Glomerular endothelial cell (primary cell): ENCODE results near the gene SLC35B2. TPM values are rescaled to one million over a fixed set of nuclear protein-coding genes. Genes with fewer than 3 reads are reported as not detected.

ENCODE experiments used
- DNase-seq: peaks from one replicate; pipeline ENCODE4 v3.0.0-alpha.2; 2011; ENCODE audit warnings: low read depth, low spot score; ENCODE audit errors: extremely low read depth
- total RNA-seq: library from RNA; depleted of rRNA; stranded (reverse); fragments of >200 nt; gene quantifications from 2 replicates; pipeline ENCODE4 v1.2.3, GENCODE V29; 2015

Gene SLC35B2
- total RNA-seq, 1 donor from 2014 or later, result 56.6 TPM

DNA sequence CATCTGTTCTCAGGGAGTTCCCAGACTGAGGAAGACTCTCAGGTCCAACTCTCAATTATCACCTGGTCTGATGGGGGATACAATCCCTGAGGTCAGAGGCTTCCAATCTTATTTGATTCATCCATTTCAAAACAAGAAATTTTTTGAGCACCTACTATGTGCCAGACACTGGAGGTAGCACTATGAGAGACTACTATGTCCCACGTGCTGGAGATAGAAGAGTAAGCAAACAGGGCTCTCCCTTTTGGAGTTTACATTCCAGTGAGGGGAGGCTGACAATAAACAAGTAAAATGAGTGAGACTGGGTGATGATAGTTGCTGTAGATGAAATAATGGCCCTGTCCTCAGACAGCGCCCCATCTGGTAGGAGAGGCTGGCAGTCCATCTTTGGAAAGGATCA, 29.4 kb upstream of the SLC35B2 start:
- no peak for DNase-seq

DNA sequence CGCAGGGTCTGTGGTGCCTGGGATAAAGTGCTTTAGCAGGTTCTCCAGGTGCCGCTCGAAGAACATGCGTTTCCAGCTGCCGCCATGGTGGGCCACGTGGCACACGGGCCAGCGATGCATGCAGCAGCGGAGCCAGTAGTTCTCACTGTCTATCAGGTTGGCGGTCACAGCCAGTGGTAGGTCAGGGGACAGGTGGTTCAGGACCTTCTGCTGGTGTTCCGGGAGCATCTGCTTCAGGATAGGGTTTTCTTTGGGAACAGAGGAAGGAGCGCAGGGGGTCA, 28.9 kb upstream of the SLC35B2 start:
- DNase-seq, result no peak

DNA sequence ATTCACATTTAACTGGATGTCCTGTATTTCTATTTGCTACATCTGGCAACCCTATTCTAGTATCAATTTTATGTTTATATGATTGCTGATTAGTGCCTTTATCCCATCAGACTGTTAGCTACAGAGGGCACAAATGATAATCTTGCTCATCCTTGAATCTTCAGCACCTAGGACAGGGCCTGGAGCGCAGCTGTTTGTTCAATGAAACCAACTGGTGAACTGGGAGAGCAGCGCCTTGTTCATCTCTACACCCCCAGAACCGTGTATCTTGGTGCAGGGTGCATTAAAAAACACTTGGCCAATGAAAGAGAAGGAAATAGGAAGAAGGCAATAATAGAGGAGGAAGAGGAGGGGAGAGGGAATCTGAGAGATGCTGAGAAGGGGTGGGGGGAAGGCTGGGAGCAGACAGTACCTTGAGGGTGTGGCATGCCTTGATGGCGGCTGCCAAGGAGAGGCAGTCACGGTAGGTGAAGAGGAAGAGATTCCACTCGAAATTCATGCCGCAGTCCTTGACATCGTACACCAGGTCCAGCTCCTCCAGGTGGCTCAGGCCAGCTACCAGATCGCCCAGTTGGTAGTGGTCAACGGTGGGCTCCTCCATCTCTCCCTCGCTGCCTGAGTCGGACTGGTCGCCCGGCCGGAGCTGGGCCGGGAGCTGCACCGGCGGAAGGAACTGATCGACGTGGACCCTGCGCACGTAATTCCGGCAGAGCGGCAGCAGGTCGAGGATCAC, 28.4 kb upstream of the SLC35B2 start:
- DNase-seq, result no peak

DNA sequence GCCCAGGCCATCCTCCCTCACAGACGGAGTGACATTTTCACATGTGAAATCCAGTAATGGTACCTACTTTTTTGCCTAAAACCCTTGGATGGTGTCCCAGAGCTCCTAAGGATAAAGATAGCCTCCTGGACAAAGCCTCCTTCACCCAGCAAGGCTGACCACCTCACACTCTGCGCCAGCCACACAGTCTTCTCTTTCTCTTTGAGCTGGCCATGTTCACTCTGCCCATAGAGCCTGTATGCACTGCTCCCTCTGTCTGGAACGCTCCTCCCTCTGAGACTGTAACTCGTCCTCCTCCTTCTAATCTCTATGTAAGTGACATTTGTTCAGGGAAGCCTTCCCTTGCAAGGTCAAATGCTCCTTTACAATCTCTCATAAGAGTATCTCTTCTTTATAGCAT, 27.5 kb upstream of the SLC35B2 start:
- DNase-seq, result no peak

DNA sequence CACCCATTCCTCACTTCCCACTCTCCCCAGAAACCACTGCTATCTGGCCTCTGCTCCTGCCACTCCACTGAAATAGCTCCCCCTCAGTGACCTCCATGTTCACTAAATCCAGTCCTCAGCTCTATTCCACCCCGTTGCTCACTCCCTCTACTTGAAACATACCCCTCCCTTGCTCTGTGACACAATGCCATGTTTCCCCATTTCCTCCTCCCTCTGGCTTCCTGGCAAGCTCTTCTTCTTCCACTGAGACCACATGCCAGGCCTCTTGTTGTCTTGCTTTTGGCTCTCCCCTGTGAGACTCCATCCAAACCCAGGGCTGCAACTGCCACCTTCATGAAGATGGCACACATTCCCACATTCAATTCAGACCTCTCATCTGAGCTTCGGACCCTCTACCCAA, 26.8 kb upstream of the SLC35B2 start:
- DNase-seq, result no peak

DNA sequence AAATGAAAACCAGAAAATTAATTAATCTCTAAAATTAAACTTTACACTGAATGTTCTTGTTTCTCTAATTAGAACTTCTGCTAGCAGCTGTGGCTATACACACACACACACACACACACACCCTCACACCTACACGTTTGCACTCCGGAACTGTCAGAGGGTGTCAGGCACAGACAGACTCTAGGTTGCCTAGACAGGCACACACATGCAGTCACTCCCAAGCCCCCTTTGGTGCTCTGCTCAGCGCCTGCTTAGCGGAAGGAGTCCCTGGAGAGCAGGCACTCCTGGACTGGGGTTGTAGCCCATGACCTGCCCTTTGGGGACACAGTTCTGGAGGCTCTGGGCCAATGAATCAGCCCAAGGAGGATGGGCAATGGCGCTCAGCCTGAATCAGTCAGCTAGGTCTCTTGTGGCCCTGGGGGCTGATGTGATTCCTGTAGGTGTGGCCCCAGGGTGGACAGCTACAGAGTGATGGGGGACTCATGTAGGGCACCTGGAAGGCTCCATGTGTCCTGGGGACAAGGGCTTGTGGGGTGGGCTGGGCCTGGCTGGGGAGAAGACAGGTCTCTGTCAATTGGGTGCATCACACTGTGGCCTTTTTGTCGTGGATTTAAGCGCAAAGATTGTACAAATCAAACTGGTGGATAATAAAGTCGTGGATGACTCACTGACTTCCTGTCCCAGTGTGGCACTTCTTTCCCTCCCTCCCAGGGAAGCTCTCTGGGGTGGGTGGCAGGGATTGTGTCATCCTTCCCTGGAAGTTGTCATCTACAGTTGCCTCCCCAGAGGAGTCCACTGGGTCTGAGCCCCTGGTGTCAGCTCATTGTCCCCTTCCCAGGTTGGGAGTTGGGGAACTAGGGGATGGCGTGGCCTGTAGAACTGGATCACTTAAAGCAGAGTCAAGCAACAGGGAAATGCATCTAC, 21.7 kb upstream of the SLC35B2 start:
- no peak for DNase-seq

DNA sequence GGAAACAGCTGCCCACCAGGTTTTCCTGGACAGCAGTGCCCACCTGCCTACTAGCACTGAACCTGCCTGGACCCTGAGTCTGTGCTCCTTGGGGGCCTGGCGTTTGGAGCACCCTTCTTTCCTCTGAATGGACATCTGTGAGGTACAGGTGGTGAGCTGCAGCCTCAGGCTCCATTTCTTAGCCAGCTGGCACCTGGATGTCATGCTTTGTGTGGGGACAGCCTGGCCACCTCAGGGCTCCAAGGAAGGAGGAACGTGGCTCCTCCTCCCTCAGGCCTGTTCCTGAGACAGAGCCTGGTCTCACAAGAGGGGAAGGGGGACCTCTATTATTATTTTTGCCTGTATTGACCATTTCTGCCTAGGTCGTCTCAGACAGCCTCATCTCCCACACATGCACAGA, 21.0 kb upstream of the SLC35B2 start:
- no peak for DNase-seq

DNA sequence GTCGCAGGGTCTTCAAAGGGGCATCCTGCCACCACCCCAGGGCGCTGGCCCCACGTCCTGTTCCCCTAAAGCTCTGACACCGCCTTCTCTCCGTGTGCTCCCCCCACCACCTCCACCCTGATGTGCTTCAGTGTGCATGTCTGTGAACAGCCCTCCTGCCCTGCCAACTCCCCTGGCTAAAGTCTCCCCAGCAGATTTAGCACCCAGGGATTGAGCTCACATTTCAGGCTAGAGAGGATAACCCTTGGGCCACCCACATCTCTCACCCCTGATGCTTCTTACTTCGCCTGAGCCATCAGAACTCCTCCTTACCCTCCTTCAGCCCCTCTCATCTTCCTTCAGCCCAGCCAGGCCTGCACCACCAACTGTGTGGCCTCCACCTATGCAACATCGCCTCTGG, 20.4 kb upstream of the SLC35B2 start:
- DNase-seq, result no peak

DNA sequence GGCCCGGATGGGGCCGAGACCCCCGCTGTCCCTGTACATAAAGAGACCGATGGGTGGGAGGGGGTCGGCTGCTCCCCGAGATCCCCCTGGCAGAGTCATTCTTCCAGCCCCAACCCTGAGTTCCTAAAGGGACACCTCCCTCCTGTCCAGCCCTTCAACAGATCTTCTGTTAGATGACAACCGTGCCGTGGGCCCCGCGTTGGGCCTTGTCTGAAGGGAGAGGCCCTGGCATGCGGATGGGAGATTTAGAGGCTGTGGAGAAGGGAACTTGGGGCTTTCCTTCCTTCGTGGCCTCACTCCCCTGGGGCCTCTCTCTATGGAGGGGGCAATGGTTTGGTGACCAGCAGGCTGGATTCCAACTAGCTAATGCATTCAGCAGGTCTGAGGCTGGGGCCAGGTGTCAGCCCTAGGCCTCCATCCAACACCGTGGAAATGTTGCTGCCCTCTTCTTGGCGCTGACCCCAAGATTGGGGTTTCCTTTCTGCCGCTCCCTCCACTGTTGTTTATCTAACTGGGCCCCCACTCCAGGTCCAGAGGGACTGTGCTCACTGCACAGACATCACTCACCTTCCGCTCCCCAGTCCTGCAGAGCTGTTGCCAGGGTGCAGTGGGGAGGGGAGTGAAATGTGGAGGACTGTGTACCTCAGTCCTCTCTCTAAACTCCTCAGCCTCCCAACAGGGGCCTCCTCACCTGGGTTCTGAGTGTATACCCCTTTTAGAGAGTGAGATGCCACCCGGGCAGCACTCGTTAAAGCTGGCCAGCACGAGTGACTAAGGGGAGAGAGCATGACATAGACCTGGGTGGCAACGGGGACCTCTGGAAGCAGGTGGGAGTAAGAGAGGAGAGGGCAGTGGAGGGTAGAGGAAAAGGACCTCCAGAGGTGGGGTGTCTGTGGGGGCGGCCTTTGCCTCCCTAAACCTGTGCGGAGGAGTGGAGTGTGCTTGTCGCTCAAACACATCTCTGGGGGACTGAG, 19.6 kb upstream of the SLC35B2 start:
- DNase-seq, result no peak

DNA sequence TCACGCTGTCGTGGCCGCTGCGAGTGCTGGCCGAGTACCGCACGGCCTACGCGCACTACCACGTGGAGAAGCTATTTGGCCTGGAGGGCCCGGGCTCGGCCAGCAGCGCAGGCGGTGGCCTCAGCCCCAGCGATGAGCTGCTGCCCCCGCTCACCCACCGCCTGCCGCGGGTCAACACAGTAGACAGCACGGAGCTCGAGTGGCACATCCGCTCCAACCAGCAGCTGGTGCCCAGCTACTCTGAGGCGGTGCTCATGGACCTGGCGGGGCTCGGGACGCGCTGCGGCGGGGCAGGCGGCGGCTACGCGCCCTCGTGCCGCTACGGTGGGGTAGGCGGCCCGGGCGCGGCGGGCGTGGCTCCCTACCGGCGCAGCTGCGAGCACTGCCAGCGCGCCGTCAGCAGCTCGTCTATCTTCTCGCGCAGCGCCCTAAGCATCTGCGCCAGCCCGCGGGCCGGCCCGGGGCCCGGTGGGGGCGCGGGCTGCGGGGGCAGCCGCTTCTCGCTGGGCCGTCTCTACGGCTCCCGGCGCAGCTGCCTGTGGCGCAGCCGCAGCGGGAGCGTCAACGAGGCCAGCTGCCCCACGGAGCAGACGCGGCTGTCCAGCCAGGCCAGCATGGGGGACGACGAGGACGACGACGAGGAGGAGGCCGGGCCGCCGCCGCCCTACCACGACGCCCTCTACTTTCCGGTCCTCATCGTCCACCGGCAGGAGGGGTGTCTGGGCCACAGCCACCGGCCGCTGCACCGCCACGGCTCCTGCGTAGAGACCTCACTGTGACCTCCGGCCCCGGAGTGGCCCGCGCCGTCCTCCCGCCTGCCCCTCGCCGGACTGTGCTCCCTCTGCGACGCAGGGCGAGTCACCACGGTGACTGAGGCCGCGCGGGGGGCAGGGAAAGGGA, 18.7 kb upstream of the SLC35B2 start:
- no peak for DNase-seq

DNA sequence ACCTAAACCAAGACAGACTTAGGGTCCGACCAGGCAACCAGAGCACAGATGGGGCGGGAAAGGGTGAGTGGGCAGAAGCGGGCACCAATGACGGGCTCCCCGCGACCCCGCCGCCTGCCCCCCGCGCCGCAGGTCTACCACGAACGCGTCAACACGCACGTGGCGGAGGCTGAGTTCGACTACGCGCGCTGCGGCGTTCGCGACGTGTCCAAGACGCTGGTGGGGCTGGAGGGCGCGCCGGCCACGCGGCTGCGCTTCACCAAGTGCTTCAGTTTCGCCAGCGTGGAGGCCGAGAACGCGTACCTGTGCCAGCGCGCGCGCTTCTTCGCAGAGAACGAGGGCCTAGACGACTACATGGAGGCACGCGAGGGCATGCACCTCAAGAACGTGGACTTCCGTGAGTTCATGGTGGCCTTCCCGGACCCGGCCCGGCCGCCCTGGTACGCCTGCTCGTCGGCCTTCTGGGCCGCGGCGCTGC, 18.0 kb upstream of the SLC35B2 start:
- DNase-seq, result no peak

DNA sequence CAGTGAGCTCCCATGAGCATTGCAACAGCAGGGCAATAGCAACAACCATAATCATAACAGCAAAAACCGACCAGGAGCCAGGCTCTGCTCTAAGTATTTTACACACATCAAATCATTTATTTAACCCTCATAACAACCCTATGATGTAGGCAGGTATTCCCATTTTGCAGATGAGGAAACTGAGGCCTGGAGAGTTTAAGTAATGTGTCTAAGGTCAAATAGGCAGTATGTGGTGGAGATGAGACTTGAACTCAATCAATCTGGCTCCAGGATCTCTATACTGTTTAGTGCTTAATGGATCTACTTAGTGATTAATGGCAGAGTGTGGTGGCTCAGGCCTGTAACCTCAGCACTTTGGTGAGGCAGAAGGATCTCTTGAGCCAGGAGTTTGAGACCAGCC, 16.3 kb upstream of the SLC35B2 start:
- no peak for DNase-seq

DNA sequence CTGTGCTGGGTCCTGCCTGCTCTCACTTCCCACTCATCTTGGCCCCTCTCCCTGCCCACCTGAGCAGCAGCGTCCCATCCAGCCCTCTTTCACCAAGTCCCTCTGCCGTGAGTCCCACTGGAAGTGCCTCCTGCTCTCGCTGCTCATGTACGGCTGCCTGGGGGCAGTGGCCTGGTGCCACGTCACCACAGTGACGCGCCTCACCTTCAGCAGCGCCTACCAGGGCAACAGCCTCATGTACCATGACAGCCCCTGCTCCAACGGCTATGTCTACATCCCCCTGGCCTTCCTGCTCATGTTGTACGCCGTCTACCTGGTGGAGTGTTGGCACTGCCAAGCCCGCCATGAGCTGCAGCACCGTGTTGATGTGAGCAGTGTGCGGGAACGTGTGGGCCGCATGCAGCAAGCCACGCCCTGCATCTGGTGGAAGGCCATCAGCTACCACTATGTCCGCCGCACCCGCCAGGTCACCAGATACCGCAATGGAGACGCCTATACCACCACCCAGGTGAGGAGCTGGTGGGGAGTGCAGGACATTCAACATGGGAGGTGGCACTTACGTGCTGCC, 15.8 kb upstream of the SLC35B2 start:
- no peak for DNase-seq

DNA sequence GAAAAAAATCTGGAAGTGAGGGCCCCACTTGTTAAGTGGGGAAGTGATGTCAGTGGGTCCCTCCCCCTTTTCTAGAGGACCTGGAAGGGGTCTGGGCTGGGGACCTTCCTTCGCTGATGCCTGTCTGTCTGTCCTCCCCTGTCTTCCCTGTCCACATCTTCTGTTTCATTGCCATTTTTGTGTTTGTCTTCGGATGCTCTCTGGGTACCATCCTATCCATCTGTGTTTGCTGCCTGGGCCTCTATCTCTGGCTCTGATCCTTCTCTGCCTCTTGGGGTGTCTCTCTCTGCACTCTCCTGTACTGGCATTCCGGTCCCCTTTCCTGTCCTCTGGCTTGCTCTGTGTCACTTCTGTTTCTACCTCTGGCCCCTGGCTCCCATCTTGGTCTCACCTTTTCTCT, 15.2 kb upstream of the SLC35B2 start:
- DNase-seq, result no peak

DNA sequence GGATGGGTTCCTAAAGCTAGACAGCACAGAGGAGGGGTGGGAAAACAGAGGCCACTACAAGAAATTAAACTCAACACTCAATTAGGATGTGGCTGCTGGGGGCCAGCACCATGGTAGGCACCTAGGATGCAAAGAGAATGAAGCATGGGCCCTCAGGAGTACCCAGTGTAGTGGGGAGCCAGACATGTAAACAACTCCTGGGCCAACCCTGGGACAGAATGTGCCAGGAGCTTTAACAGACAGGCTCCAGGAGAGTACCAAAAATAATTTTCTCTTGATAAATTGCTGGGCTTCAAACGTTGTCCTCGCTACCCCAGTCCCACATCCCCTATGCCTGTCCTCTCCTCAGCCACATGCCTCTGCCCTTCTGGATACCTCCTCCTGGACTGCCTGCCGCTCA, 14.6 kb upstream of the SLC35B2 start:
- DNase-seq, result no peak

DNA sequence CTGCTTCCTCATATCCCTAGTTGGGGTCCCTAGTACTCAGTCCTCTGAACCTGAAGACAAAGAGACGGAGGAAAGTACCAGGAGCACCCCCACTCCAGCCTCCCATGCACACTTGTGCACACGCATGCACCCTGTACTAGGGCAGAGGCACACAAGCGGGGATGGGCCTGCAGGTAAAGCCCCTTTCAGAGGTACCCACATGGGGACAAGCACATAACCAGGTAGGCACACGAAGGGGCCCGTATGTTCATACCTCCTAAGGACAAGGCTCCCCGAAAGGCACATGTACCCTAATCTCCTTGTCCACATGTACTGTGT, 14.0 kb upstream of the SLC35B2 start:
- no peak for DNase-seq

DNA sequence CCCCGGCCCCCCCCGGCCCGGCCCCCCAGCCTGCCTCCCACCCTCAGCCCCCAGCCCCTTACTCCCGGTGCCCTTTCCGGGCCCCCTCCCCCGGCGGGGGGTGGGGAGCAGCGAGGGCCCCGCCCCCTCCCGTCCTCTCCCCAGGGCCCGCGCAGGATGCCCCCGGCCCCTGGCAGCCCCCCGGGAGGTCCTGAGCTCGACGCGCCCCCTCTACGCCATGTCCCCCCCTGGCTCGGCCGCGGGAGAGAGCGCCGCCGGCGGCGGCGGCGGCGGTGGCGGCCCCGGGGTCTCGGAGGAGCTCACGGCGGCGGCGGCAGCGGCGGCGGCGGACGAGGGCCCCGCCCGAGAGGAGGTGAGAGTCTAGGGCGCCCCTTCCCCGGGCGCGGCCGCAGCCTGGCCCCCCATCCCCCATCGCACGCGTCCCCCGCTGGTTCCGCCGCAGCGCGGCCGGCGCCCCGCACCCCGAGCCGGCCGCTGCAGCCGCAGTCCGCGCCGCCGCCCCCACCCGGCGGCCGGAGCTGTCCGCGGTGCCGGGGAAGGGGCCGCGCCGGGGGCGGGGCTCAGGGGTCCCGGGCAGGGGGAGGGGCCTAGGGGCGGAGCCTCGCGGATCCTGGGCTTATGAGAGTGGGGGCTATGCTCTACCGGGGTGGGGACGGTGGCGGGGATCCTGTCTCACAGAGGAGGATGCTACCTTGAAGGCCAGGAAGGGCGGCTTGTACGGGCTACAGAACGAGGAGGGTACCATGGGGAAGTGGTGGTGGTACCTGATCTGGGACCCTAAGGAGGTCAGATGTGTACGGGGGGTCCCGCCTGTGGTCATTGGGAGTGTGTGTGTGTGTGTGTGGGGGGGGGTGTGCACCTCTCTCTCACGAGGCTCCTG, 13.4 kb upstream of the SLC35B2 start:
- no peak for DNase-seq

DNA sequence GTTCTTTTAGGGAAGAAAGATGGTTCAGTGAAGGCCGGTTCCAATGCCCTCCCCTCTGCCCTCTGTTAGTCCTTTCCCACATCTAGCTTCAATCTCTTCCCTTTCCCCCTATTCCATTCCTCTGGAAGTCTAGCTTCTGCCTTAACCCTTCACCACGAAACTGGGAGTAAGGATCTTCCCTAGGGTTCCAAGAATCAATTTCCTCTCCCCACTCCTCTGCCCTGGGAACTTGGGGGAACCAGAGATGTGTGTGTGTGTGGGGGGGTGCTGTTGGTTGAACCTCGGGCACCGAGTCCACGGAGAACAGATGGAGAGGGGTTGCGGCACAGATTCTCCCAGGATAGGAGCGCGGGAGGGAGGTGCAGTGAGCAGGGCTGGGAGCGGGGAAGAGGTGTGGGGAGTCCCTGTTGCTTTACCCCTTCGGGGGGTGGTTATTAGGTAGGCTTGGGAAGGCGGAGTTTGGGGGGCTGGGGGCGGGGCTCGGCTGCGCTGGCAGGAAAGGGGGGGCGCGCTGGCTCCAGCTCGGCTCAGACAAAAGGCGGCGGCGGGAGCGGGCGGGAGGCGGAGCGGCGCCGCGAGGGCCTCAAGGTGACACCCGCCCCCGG, 12.7 kb upstream of the SLC35B2 start, which contains the start of gene TMEM151B:
Gene TMEM151B (plus strand): TSS at position 530 of the 605 bp plus-strand sequence. CDS start 293 bp downstream, outside the sequence.
- no peak for DNase-seq
